GM21825 (cell line): ENCODE data around the gene UNC79.

ENCODE experiments used
- ATAC-seq: cut with Tn5 transposase; IDR thresholded peaks from one replicate; pipeline ENCODE4 v1.9.1; 2021; ENCODE audit warnings: mild to moderate bottlenecking, moderate library complexity; ENCODE audit not compliant: unreplicated experiment

Gene UNC79

GRCh38 chr14:93745603-93746273, 315.0 kb downstream of the UNC79 start:
- ATAC-seq, result no peak

GRCh38 chr14:93747102-93747501, 316.4 kb downstream of the UNC79 start:
- no peak for ATAC-seq

GRCh38 chr14:93747560-93747959, 316.8 kb downstream of the UNC79 start:
- no peak for ATAC-seq

- ATAC-seq, result no peak
Observed at GRCh38 chr14:93748208-93749075, 317.7 kb downstream of the UNC79 start.

- ATAC-seq, result no peak
Observed at GRCh38 chr14:93749076-93749420, 318.3 kb downstream of the UNC79 start.

- ATAC-seq, result no peak
Observed at GRCh38 chr14:93751946-93752655, 321.4 kb downstream of the UNC79 start.

GRCh38 chr14:93752980-93753561, 322.3 kb downstream of the UNC79 start:
- no peak for ATAC-seq

GRCh38 chr14:93753647-93754046, 322.9 kb downstream of the UNC79 start:
- no peak for ATAC-seq

GRCh38 chr14:93757206-93757605, 326.5 kb downstream of the UNC79 start:
- ATAC-seq, result no peak
